GM18858 (cell line): ENCODE data around the gene DUSP7.
"Not testable (repeated sequence)": the region's sequence is repeated elsewhere in the genome, so short reads cannot be mapped to it uniquely, and the experiment has no call there.

Source experiments
- ATAC-seq: cut with Tn5 transposase; IDR thresholded peaks from one replicate; pipeline ENCODE4 v1.9.1; 2021; ENCODE audit not compliant: unreplicated experiment

Gene DUSP7

DNA sequence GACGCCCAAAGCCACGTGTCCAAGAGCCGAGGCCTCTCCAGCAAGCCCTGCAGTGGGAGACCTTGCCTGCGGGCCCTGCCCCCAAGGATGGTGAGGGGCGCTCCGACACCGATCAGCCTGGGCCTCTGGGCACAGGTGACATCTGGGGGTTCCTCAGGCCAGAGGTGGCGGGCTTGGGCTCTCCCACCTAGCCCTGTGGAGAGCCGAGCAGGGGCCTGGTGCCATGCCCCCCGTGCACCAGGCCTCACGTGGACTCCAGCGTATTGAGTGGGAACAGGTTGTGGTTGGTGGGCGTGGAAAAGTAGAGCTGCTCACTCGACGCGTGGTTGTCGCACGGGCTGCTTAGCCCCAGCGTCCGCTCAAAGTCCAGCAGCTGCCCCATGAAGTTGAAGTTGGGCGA lies 5.8 kb downstream of the DUSP7 start:
- no peak for ATAC-seq

GRCh38 chr3:52049503-52049902 lies 6.9 kb downstream of the DUSP7 start:
- no peak for ATAC-seq

DNA sequence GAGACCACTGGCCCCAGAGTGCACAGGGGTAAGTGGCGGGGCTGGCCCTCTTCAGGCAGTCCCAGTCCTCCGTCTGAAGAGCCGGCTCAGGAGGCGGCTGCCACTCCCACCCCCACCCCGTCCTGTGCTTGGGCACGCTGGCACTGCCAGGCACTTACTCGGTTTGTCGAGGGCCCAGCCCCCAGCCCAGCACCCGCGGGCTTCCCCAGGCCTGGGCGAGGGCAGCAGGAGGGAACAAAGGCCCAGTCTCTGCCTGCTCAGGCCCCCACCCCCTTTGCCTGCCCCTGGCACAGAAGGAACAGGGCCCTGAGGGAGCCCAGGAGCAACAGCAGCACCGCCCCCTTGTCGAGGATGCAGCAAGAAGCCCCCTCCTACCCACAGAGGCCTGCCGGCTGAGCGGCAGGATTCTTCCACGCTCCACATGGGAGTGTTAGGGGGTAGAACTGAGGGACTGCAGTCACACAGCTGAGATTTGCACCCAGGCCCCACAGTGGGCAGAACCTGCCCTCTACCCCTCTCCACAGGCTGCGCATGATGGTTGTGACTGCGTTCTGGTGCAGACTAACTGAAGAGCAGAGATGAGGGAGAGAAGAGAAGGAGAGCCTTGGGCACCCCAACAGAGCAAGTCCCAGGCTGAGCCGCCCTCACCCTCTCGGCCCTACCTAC lies 8.9 kb downstream of the DUSP7 start:
- no peak for ATAC-seq

GRCh38 chr3:52046902-52047239 lies 9.5 kb downstream of the DUSP7 start:
- ATAC-seq = no peak

DNA sequence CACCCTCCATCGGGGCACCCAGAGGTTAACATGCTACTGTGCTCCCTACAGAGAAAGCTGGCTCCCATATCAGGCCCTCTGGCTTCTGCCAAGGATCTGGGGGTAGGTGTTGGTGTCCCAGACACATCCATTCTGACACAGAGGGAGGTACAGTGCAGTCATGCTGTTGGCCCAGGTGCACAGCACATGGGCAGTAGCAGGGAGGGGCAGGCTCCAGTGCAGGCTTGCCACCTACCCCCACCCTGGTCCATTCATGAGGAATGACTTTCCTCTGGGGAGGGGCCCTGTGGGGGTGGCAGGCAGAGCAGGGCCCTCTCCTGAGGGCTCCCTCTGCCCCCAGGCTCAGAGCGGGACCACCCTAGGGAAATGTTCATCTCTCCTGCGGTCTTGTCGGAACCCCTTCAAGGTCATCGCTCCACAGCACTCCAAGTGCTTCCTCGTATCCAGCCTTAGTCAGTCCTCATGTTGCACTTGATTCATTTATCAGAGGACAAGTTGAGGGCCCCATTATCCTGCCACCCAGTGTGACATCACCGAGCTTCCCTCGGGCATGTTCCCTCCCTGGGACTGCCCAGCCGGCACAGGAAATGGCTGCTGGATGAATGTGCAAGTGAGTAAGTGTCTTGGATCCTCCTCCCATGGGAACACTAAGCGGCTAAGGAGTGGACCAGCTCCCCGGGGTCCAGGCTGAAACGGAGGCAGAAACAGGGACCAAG lies 10.0 kb downstream of the DUSP7 start:
- no peak for ATAC-seq

- ATAC-seq = no peak
These were observed 11.3 kb downstream of the DUSP7 start for GRCh38 chr3:52044869-52045619.

DNA sequence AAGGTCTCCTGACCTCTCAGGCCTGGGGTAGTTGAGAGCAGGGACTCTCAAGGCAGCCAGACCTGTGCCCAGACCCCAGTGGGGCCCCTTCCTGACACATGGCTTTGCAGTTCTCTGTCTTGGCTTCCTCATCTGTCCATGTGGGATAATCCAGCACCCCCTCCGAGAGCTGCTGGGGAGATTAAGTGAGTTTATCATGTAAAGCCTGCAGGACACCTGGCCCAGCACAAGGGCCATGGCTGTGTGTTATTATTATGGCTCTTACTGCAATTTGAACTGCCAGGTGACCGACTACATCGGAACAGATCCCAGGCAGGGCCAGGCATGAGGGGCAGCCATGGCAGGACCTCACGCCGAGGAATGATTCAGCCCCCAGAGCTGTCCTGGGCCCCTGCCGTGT lies 12.6 kb downstream of the DUSP7 start:
- no peak for ATAC-seq

- not testable (repeated sequence) for ATAC-seq
These were observed 13.3 kb downstream of the DUSP7 start for GRCh38 chr3:52043039-52043438.

- no peak for ATAC-seq
These were observed 15.1 kb downstream of the DUSP7 start for GRCh38 chr3:52041118-52041731.

- ATAC-seq = no peak
These were observed 15.8 kb downstream of the DUSP7 start for GRCh38 chr3:52040600-52040999.

DNA sequence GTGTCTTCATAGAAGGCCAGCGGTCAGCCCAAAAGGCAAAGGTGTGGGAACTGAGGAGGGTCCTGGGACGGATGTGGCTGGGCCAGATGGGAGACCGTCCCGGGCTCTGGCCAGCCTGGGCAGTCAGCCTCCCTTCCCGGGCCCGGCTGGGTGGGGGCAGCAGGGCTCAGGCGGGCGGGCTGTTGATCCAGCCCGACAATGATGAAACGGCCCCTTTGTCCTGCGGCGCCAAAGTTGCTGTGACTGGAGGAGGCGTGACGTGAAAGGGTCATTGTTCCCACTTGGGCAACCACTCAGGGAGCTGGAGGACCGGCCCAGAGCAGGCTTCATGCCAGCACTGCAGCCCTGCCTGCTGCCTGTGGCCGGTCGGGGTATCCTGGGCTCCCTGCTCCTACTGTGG lies 16.5 kb downstream of the DUSP7 start:
- ATAC-seq = no peak

- ATAC-seq = no peak
These were observed 16.9 kb downstream of the DUSP7 start for GRCh38 chr3:52039426-52039825.

GRCh38 chr3:52038227-52038626 lies 18.1 kb downstream of the DUSP7 start:
- no peak for ATAC-seq

GRCh38 chr3:52037291-52037690 lies 19.1 kb downstream of the DUSP7 start:
- ATAC-seq = no peak

DNA sequence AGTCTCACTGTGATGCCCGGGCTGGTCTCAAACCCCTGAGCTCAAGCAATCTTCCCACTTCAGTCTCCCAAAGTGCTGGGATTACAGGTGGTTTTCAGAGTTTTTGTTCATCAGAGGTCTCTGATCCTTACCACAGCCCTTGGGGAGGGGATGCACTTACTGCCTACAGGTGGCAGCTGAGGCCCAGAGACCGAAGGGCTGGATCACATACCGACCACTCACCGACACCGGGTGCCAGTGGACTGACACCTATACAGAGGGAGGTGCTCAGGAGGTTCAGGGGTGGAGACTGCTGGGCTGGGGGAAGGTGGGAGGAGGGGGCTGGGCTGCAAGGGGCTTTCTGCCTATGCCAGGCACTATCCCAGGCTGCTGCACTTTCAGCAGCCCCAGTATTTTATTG lies 19.5 kb downstream of the DUSP7 start:
- ATAC-seq = no peak

DNA sequence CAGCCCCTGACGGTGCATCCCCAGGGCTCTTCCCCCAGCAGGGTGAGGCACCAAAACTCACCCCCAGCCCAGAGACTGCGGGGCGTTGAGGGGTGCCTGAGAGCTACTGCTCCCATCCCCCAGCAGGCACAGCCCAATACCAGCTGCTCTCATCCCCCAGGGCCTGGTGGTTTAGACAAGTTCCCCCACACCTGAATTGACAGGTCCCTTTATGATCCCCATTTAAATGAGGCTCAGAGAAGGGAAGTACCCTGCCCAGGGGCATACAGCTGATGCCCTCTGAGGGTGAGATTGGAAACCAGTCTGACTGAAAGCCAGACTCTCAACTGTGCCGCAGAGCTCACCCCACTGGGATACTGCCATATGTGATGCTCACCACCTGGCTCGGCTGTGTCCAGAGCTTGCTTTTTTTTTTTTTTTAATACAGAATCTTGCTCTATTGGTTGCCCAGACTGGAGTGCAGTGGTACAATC lies 20.1 kb downstream of the DUSP7 start:
- ATAC-seq = peak; percentile 68

GRCh38 chr3:52034651-52035050 lies 21.7 kb downstream of the DUSP7 start:
- no peak for ATAC-seq

DNA sequence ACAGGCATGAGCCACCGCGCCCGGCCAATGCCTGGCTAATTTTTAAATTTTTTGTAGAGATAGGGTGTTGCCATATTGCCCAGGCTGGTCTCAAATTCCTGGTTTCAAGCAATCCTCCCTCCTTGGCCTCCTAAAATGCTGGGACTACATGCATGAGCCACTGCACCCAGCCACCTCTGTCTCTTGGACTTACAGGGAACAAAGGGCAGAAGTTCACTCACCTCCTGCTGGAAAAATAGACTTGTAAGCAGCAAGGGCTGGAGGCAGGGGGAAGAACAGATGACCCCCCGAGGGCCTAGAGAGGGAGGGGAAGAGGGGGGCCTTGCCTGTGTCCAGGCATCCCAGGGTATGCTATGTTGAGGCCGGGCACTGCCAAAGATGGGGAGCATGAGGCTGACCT lies 22.2 kb downstream of the DUSP7 start:
- no peak for ATAC-seq

DNA sequence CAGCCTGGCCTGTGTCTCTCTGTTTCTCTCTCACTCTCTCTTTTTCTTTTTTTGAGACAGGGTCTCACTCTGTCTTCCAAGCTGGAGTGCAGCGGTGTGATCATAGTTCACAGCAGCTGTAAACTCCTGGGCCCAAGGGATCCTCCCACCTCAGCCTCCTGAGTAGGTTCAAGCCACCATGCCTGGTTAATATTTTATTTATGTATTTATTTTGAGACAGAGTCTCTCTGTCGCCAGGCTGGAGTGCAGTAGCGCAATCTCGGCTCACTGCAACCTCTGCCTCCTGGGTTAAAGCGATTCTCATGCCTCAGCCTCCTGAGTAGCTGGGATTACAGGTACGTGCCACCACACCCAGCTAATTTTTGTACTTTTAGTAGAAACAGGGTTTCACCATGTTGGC lies 22.6 kb downstream of the DUSP7 start:
- not testable (repeated sequence) for ATAC-seq

DNA sequence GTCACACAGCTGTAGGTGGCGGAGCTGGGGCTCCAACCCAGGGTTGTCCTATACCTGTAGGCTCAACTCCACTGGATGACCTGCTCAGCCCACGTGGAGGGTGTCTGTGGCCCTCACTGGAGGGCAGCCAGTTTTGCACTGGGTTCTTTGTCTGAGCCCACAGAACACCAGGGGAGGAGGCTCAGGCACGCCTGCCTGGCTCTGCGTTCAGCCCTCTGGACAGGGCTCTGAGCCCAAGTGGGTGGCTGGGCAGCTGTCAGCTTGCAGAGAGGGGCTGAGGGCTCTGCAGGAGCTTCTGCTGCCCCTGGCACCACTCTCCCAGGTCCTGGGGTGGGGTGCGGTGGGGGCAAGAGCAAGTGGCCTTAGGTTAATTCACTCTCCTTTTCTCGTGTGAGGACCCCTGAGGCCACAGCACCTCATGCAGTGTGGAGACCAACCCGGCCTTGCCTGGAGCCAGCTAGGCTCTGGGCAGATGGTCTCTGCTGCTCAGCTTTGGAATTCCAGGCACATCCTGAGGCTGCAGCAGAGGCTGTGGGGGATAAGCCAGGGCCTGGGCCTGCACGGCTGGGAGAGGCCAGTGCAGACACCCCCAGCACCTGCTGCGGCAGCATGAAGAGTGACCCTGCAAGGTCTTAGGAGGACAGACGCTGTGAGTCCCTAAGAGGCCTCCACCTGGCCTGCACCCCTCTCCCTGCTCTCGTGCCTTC lies 23.5 kb downstream of the DUSP7 start:
- no peak for ATAC-seq

- ATAC-seq = no peak
These were observed 24.5 kb downstream of the DUSP7 start for GRCh38 chr3:52031896-52032295.
